ENCODE results near the gene GNB3. TPM values are rescaled to one million over a fixed set of nuclear protein-coding genes. Genes with fewer than 3 reads are reported as not detected.

The GNB3 gene
- total and polyA plus RNA-seq, 2 donors (not counting 3 experiments of a cell fraction or from before 2014, with no cell fraction given) = 9.4 to 12.0 TPM

GRCh38 chr12:6853626-6854025 lies 12.9 kb downstream of the GNB3 start:
- no peaks in the 10 kb centered on the region for H3K9me3 ChIP-seq (replicated peaks; ENCODE audit: control insufficient read depth, insufficient read depth, low read length)
- TF ChIP-seq FOS (IDR thresholded peaks at IDR 0.05; ENCODE audit: borderline replicate concordance, insufficient read depth, low read length) (no peak), POLR2A (IDR thresholded peaks at IDR 0.05; ENCODE audit: low read depth, low read length) (no peak), MAX (IDR thresholded peaks at IDR 0.05; ENCODE audit: insufficient read depth, insufficient read length) (no peak), GATA2 (IDR thresholded peaks at IDR 0.05; ENCODE audit: insufficient read depth, insufficient read length, low read depth, low read length) (no peak), POLR2AphosphoS5 (IDR thresholded peaks at IDR 0.05; ENCODE audit: insufficient read depth, low read depth, low read length) (no peak), JUN (IDR thresholded peaks at IDR 0.05; ENCODE audit: borderline replicate concordance, insufficient read depth, insufficient read length, low read depth) (no peak), MYC (IDR thresholded peaks at IDR 0.05; ENCODE audit: low read depth, low read length) (no peak), EZH2 (IDR thresholded peaks at IDR 0.05; ENCODE audit: borderline replicate concordance, low read depth, low read length, severe bottlenecking) (no peak)
- TF ChIP-seq, protein P1, sequence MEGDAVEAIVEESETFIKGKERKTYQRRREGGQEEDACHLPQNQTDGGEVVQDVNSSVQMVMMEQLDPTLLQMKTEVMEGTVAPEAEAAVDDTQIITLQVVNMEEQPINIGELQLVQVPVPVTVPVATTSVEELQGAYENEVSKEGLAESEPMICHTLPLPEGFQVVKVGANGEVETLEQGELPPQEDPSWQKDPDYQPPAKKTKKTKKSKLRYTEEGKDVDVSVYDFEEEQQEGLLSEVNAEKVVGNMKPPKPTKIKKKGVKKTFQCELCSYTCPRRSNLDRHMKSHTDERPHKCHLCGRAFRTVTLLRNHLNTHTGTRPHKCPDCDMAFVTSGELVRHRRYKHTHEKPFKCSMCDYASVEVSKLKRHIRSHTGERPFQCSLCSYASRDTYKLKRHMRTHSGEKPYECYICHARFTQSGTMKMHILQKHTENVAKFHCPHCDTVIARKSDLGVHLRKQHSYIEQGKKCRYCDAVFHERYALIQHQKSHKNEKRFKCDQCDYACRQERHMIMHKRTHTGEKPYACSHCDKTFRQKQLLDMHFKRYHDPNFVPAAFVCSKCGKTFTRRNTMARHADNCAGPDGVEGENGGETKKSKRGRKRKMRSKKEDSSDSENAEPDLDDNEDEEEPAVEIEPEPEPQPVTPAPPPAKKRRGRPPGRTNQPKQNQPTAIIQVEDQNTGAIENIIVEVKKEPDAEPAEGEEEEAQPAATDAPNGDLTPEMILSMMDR (IDR thresholded peaks at IDR 0.05; ENCODE audit: extremely low read depth in 1 of 2, insufficient read depth in 1 of 2, low read depth in 1 of 2, low read length in 2 of 2) = no peak
- dilution Hi-C loops (cut with MboI; ENCODE audit: extremely low pct_ligation_motif_present, low sequenced_read_pairs) (no loop called here), intact Hi-C loops (cut with micrococcal nuclease) (no loop called here)
- ChIA-PET CTCF (interaction anchor here (0.9 to 4.6 kb wide), 4 partner anchors 15 to 100 kb away, joined by 5 to 30 read pairs (median 27); partner anchors contain the start of genes MLF2, SPSB2 and TPI1), POLR2A (interaction anchor here (1.5 to 3.2 kb wide), 3 partner anchors 14 to 19 kb away, joined by 3 to 48 read pairs (median 11); partner anchors contain the start of genes SPSB2 and TPI1)
- BruUV-seq (replicated peaks) = no TSS peak
- H3K27ac ChIP-seq (ENCODE audit: insufficient read depth, low read depth, low read length) = peak overlapping the region; percentile 8
- DNase-seq (ENCODE audit: low read depth, low spot score) (no peak), FAIRE-seq (no peak)
- peaks cover 42% of the 10 kb centered on the region for H3K79me2 ChIP-seq (ENCODE audit: control insufficient read depth, insufficient read depth, low read length)
- no peaks in the 10 kb centered on the region for H3K9me1 ChIP-seq (replicated peaks; ENCODE audit: control insufficient read depth, extremely low read depth, insufficient read depth, low read length)
- H3K9ac ChIP-seq (replicated peaks; ENCODE audit: extremely low read depth, insufficient read depth, low read length) = peak overlapping the region; percentile 51
- peaks cover 24% of the 10 kb centered on the region for H3K4me1 ChIP-seq (ENCODE audit: control insufficient read depth, extremely low read depth, insufficient read depth, low read length)
- no peak overlapping the region for H2AFZ ChIP-seq (ENCODE audit: low read depth, low read length)
- H3K27me3 ChIP-seq (ENCODE audit: control insufficient read depth in 2 of 2, insufficient read depth in 2 of 2, low read length in 2 of 2) = no peaks in the 10 kb centered on the region
- H3K36me3 ChIP-seq (ENCODE audit: control insufficient read depth in 2 of 2, extremely low read depth in 1 of 2, insufficient read depth in 2 of 2, low read length in 2 of 2) = peaks cover 21 to 29% of the 10 kb centered on the region in 2 experiments
- H3K4me2 ChIP-seq (ENCODE audit: insufficient read depth, low read length) = peak overlapping the region; percentile 77
- H4K20me1 ChIP-seq (replicated peaks; ENCODE audit: control insufficient read depth, extremely low read depth, insufficient read depth, low read length) = no peaks in the 10 kb centered on the region
- H3K4me3 ChIP-seq (replicated peaks in 1 of 3; ENCODE audit: insufficient read depth in 1 of 3, low read depth in 1 of 3, low read length in 3 of 3) = no peak overlapping the region

All from endothelial cell of umbilical vein (primary cell).